CD4-positive, alpha-beta T cell (primary cell): ENCODE results near the gene ISCU. TPM values are rescaled to one million over a fixed set of nuclear protein-coding genes. Genes with fewer than 3 reads are reported as not detected.

Experiments used
- ATAC-seq: fragments of 200-7000 bp; cut with Tn5 transposase; one replicate; pipeline ENCODE4 v1.10.0; 2022; ENCODE audit warnings: mild to moderate bottlenecking; ENCODE audit not compliant: poor library complexity
- CTCF ChIA-PET: fragments of 350-600 bp; sonication (Branson Sonifier 250); formaldehyde crosslinking; loops from one replicate; lab custom pipeline; 2021; ENCODE audit warnings: antibody characterized with exemption, inconsistent platforms; lab: Charles Lee
- POLR2A ChIA-PET: fragments of 350-600 bp; sonication (Branson Sonifier 250); formaldehyde crosslinking; loops from one replicate; lab custom pipeline; 2021; ENCODE audit warnings: antibody characterized with exemption, inconsistent platforms; lab: Charles Lee
- DNase-seq, 14 experiments: peaks; one replicate each; pipeline ENCODE4 v3.0.0-alpha.2; 2013 to 2020; ENCODE audit warnings: mixed read lengths in 2 of 14
- H3K27ac ChIP-seq, 2 donors: one replicate each; pipeline versions ENCODE4 v1.5.1 to v1.7.0; 2013; ENCODE audit warnings: low read length in 2 of 2, low read depth in 1 of 2, mild to moderate bottlenecking in 1 of 2
- H3K27me3 ChIP-seq, 2 experiments: 1 replicate in 1 of 2; 2 replicates in 1 of 2; pipeline versions ENCODE4 v1.6.1 to v1.7.0; 2013; ENCODE audit warnings: low read length in 2 of 2, control low read depth in 1 of 2, mild to moderate bottlenecking in 1 of 2, moderate library complexity in 1 of 2; ENCODE audit not compliant: insufficient read depth in 2 of 2, control insufficient read depth in 1 of 2
- H3K36me3 ChIP-seq: one replicate; pipeline ENCODE4 v1.6.1; 2013; ENCODE audit warnings: low read length, control low read depth; ENCODE audit not compliant: insufficient read depth
- H3K4me1 ChIP-seq: one replicate; pipeline ENCODE4 v1.6.1; 2013; ENCODE audit warnings: low read length, control low read depth; ENCODE audit not compliant: insufficient read depth
- H3K4me3 ChIP-seq: one replicate; pipeline ENCODE4 v1.5.1; 2013; ENCODE audit warnings: mild to moderate bottlenecking, low read length, moderate library complexity
- H3K9me3 ChIP-seq, 2 experiments: 1 replicate in 1 of 2; 2 replicates in 1 of 2; pipeline versions ENCODE4 v1.6.1 to v1.7.0; 2013; ENCODE audit warnings: low read length in 2 of 2, mild to moderate bottlenecking in 2 of 2, control low read depth in 1 of 2, moderate library complexity in 1 of 2; ENCODE audit not compliant: control insufficient read depth in 1 of 2, insufficient read depth in 1 of 2
- H3K27ac Mint-ChIP-seq: one replicate; pipeline ENCODE4 v1.8.0; 2020; ENCODE audit warnings: mixed read lengths
- H3K27me3 Mint-ChIP-seq: one replicate; pipeline ENCODE4 v1.8.0; 2021; ENCODE audit warnings: mixed read lengths
- H3K36me3 Mint-ChIP-seq: one replicate; pipeline ENCODE4 v1.8.0; 2021; ENCODE audit warnings: low read depth, mixed read lengths
- H3K4me1 Mint-ChIP-seq: one replicate; pipeline ENCODE4 v1.8.0; 2021; ENCODE audit warnings: low read depth, mixed read lengths
- H3K4me3 Mint-ChIP-seq: one replicate; pipeline ENCODE4 v1.8.0; 2020; ENCODE audit warnings: mild to moderate bottlenecking, mixed read lengths
- H3K9me3 Mint-ChIP-seq: one replicate; pipeline ENCODE4 v1.8.0; 2020; ENCODE audit warnings: mixed read lengths
- CTCF ChIP-seq: fragments of 200-600 bp; IDR thresholded peaks from one replicate; pipeline ENCODE4 v1.8.0; 2022; ENCODE audit warnings: antibody characterized with exemption, mild to moderate bottlenecking
- intact Hi-C, 2 experiments: fragments of 100-400 bp; cut with DNase I in 1 of 2; cut with micrococcal nuclease in 1 of 2; formaldehyde crosslinking; loops; one replicate each; pipeline versions ENCODE4 v1.15.1 to v1.9.0; 2023 to 2025; cut with DNase I, micrococcal nuclease
- total RNA-seq, 174 experiments: library from RNA in 2 of 174; stranded (reverse) in 2 of 174; gene quantifications; one replicate each; pipeline ENCODE4 v1.2.3 and lab custom pipeline; 2021 to 2026

ISCU gene
- total RNA-seq, 2 experiments from 2014 or later: 269 to 270 TPM

- ChIA-PET CTCF (interaction anchor here (0.6 to 9.8 kb wide), 3 partner anchors 56 to 389 kb away, joined by 3 to 102 read pairs (median 11); no protein-coding TSS in a partner anchor), POLR2A (interaction anchor here (0.6 to 8.0 kb wide), 28 partner anchors 13 to 1606 kb away, joined by 3 to 164 read pairs (median 5); partner anchors contain the start of genes ANKRD13A, FICD, MMAB and MVK)
- DNase-seq: no peak
- ATAC-seq: no peak
- Histone ChIP-seq H3K27me3 (no peaks in the 10 kb centered on the region), H3K9me3 (no peaks in the 10 kb centered on the region), H3K27ac (peak overlapping the region; percentile 92 to 94), H3K36me3 (peaks cover 43% of the 10 kb centered on the region), H3K4me1 (peaks cover 64% of the 10 kb centered on the region), H3K4me3 (peak overlapping the region; percentile 97)
- intact Hi-C loops: loop anchor here (1.0 to 5.0 kb wide), 10 partner anchors 45 to 875 kb away; partner anchors contain the start of genes SSH1 (in 2 of the 2), USP30 (in 2 of the 2), ALKBH2 (in 1 of the 2) and CORO1C (in 1 of the 2)
- TF ChIP-seq CTCF: no peak
- Mint-ChIP-seq H3K9me3 (no peaks in the 10 kb centered on the region), H3K27ac (peak overlapping the region; percentile 96), H3K27me3 (no peaks in the 10 kb centered on the region), H3K36me3 (peaks cover 75% of the 10 kb centered on the region), H3K4me3 (peak overlapping the region; percentile 99), H3K4me1 (peaks cover 74% of the 10 kb centered on the region)
Observed at GRCh38 chr12:108561852-108562347, 496 bp upstream of the ISCU start.

- peaks cover 46% of the 10 kb centered on the region for H3K36me3 ChIP-seq
- DNase-seq (peak; percentile 73 to 94 (median 84)), ATAC-seq (peak; percentile 61)
- CTCF ChIA-PET: interaction anchor here (0.6 to 9.8 kb wide), 6 partner anchors 13 to 241 kb away, joined by 3 to 102 read pairs (median 10); partner anchors contain the start of gene SELPLG
- no peaks in the 10 kb centered on the region for H3K27me3 ChIP-seq
- Mint-ChIP-seq H3K9me3 (no peaks in the 10 kb centered on the region), H3K36me3 (peaks cover 80% of the 10 kb centered on the region), H3K27me3 (no peaks in the 10 kb centered on the region), H3K4me1 (peaks cover 74% of the 10 kb centered on the region), H3K4me3 (peak overlapping the region; percentile 99), H3K27ac (peak overlapping the region; percentile 96)
- peaks cover 63% of the 10 kb centered on the region for H3K4me1 ChIP-seq
- POLR2A ChIA-PET: interaction anchor here (0.7 to 8.0 kb wide), 19 partner anchors 13 to 1436 kb away, joined by 3 to 164 read pairs (median 5); partner anchors contain the start of genes ANKRD13A, FICD, MMAB and MVK
- H3K9me3 ChIP-seq: no peaks in the 10 kb centered on the region
- peak overlapping the region; percentile 80 for H3K4me3 ChIP-seq
- intact Hi-C loops: loop anchor here (1.0 to 5.0 kb wide), 13 partner anchors 46 to 876 kb away; partner anchors contain the start of genes SSH1 (in 2 of the 2), ALKBH2 (in 1 of the 2), CORO1C (in 1 of the 2) and FICD (in 1 of the 2)
- peak overlapping the region; percentile 88 to 94 for H3K27ac ChIP-seq
- TF ChIP-seq CTCF: peak; percentile 94
Observed at GRCh38 chr12:108563136-108563803, 874 bp downstream of the ISCU start.

- peak overlapping the region in 1 of 2 donors; percentile 94 for H3K27ac ChIP-seq
- no peak for ATAC-seq
- peaks cover 83% of the 10 kb centered on the region for H3K36me3 Mint-ChIP-seq
Observed at GRCh38 chr12:108563804-108564151, 1.4 kb downstream of the ISCU start.

More at GRCh38 chr12:108563804-108564151, 1.4 kb downstream of the ISCU start:
- Mint-ChIP-seq H3K9me3 (no peaks in the 10 kb centered on the region), H3K4me1 (peaks cover 76% of the 10 kb centered on the region), H3K27ac (peak overlapping the region; percentile 96), H3K27me3 (no peaks in the 10 kb centered on the region), H3K4me3 (peak overlapping the region; percentile 99)
- POLR2A ChIA-PET: interaction anchor here (1.5 to 8.0 kb wide), 3 partner anchors 53 to 239 kb away, joined by 5 to 164 read pairs (median 36); partner anchors contain the start of gene SELPLG
- intact Hi-C loops: loop anchor here (1.0 to 5.0 kb wide), 15 partner anchors 46 to 876 kb away; partner anchors contain the start of genes ALKBH2 (in 2 of the 2), CORO1C (in 2 of the 2), SSH1 (in 2 of the 2) and FICD (in 1 of the 2)
- H3K9me3 ChIP-seq: no peaks in the 10 kb centered on the region
- no peak for DNase-seq
- H3K4me3 ChIP-seq: peak overlapping the region; percentile 80
- CTCF ChIA-PET: interaction anchor here (0.6 to 9.8 kb wide), 4 partner anchors 13 to 239 kb away, joined by 3 to 102 read pairs (median 13); partner anchors contain the start of gene SELPLG
- TF ChIP-seq CTCF: peak; percentile 53
- peaks cover 44% of the 10 kb centered on the region for H3K36me3 ChIP-seq
- H3K4me1 ChIP-seq: peaks cover 63% of the 10 kb centered on the region
- H3K27me3 ChIP-seq: no peaks in the 10 kb centered on the region
